ENCODE measurements around the gene ANXA8. TPM values are rescaled to one million over a fixed set of nuclear protein-coding genes. Genes with fewer than 3 reads are reported as not detected.
"Not testable (repeated sequence)": the region's sequence is repeated elsewhere in the genome, so short reads cannot be mapped to it uniquely, and the experiment has no call there.

The ANXA8 gene
- polyA plus RNA-seq, 1 donor = 18.2 TPM

- H3K4me3 ChIP-seq (ENCODE audit: low read length); H3K9me3 ChIP-seq (ENCODE audit: control insufficient read depth, low read depth, low read length); H3K36me3 ChIP-seq (ENCODE audit: control insufficient read depth, insufficient read depth, low read length); H3K4me1 ChIP-seq (ENCODE audit: control insufficient read depth, insufficient read depth, low read length); H3K27me3 ChIP-seq (ENCODE audit: control insufficient read depth, insufficient read depth, low read length); H3K27ac ChIP-seq (ENCODE audit: low read length); DNase-seq: not testable (repeated sequence)
- WGBS (ENCODE audit: insufficient coverage, low lambda C conversion rate) = no CpG with 5 or more reads among the region's 10 CpGs
These were observed 2.6 kb downstream of the ANXA8 start for GRCh38 chr10:47481182-47481766.

GRCh38 chr10:47480133-47480532 is 3.8 kb downstream of the ANXA8 start:
- no CpG with 5 or more reads among the region's 3 CpGs for WGBS (ENCODE audit: insufficient coverage, low lambda C conversion rate)
- not testable (repeated sequence) for H3K27me3 ChIP-seq (ENCODE audit: control insufficient read depth, insufficient read depth, low read length); H3K4me1 ChIP-seq (ENCODE audit: control insufficient read depth, insufficient read depth, low read length); H3K4me3 ChIP-seq (ENCODE audit: low read length); DNase-seq; H3K36me3 ChIP-seq (ENCODE audit: control insufficient read depth, insufficient read depth, low read length); H3K27ac ChIP-seq (ENCODE audit: low read length); H3K9me3 ChIP-seq (ENCODE audit: control insufficient read depth, low read depth, low read length)

- H3K27ac ChIP-seq (ENCODE audit: low read length); H3K4me3 ChIP-seq (ENCODE audit: low read length); H3K4me1 ChIP-seq (ENCODE audit: control insufficient read depth, insufficient read depth, low read length); H3K27me3 ChIP-seq (ENCODE audit: control insufficient read depth, insufficient read depth, low read length); H3K36me3 ChIP-seq (ENCODE audit: control insufficient read depth, insufficient read depth, low read length); DNase-seq; H3K9me3 ChIP-seq (ENCODE audit: control insufficient read depth, low read depth, low read length): not testable (repeated sequence)
- WGBS (ENCODE audit: insufficient coverage, low lambda C conversion rate) = no CpG with 5 or more reads among the region's 5 CpGs
These were observed 5.8 kb downstream of the ANXA8 start for GRCh38 chr10:47478114-47478513.

GRCh38 chr10:47477078-47477477 is 6.8 kb downstream of the ANXA8 start:
- not testable (repeated sequence) for H3K9me3 ChIP-seq (ENCODE audit: control insufficient read depth, low read depth, low read length); H3K27ac ChIP-seq (ENCODE audit: low read length)
- whole genome bisulfite sequencing (ENCODE audit: insufficient coverage, low lambda C conversion rate) = no CpG with 5 or more reads among the region's 11 CpGs

GRCh38 chr10:47475101-47475500 is 8.8 kb downstream of the ANXA8 start:
- not testable (repeated sequence) for H3K27me3 ChIP-seq (ENCODE audit: control insufficient read depth, insufficient read depth, low read length); H3K27ac ChIP-seq (ENCODE audit: low read length); H3K4me1 ChIP-seq (ENCODE audit: control insufficient read depth, insufficient read depth, low read length); H3K9me3 ChIP-seq (ENCODE audit: control insufficient read depth, low read depth, low read length); DNase-seq; H3K36me3 ChIP-seq (ENCODE audit: control insufficient read depth, insufficient read depth, low read length); H3K4me3 ChIP-seq (ENCODE audit: low read length)
- WGBS (ENCODE audit: insufficient coverage, low lambda C conversion rate) = no CpG with 5 or more reads among the region's 5 CpGs

More at GRCh38 chr10:47477078-47477477, 6.8 kb downstream of the ANXA8 start:
- not testable (repeated sequence) for H3K4me1 ChIP-seq (ENCODE audit: control insufficient read depth, insufficient read depth, low read length); DNase-seq; H3K4me3 ChIP-seq (ENCODE audit: low read length); H3K27me3 ChIP-seq (ENCODE audit: control insufficient read depth, insufficient read depth, low read length); H3K36me3 ChIP-seq (ENCODE audit: control insufficient read depth, insufficient read depth, low read length)

GRCh38 chr10:47473516-47473915 is 10.4 kb downstream of the ANXA8 start:
- not testable (repeated sequence) for H3K4me3 ChIP-seq (ENCODE audit: low read length); H3K9me3 ChIP-seq (ENCODE audit: control insufficient read depth, low read depth, low read length); DNase-seq; H3K36me3 ChIP-seq (ENCODE audit: control insufficient read depth, insufficient read depth, low read length); H3K27ac ChIP-seq (ENCODE audit: low read length); H3K4me1 ChIP-seq (ENCODE audit: control insufficient read depth, insufficient read depth, low read length); H3K27me3 ChIP-seq (ENCODE audit: control insufficient read depth, insufficient read depth, low read length)
- WGBS (ENCODE audit: insufficient coverage, low lambda C conversion rate) = no CpG with 5 or more reads among the region's 7 CpGs

GRCh38 chr10:47472647-47473046 is 11.3 kb downstream of the ANXA8 start:
- H3K27me3 ChIP-seq (ENCODE audit: control insufficient read depth, insufficient read depth, low read length); H3K4me1 ChIP-seq (ENCODE audit: control insufficient read depth, insufficient read depth, low read length); DNase-seq; H3K36me3 ChIP-seq (ENCODE audit: control insufficient read depth, insufficient read depth, low read length); H3K4me3 ChIP-seq (ENCODE audit: low read length); H3K27ac ChIP-seq (ENCODE audit: low read length); H3K9me3 ChIP-seq (ENCODE audit: control insufficient read depth, low read depth, low read length): not testable (repeated sequence)
- no CpG with 5 or more reads among the region's 3 CpGs for WGBS (ENCODE audit: insufficient coverage, low lambda C conversion rate)

- not testable (repeated sequence) for H3K4me3 ChIP-seq (ENCODE audit: low read length); H3K9me3 ChIP-seq (ENCODE audit: control insufficient read depth, low read depth, low read length); H3K36me3 ChIP-seq (ENCODE audit: control insufficient read depth, insufficient read depth, low read length); H3K27me3 ChIP-seq (ENCODE audit: control insufficient read depth, insufficient read depth, low read length); H3K27ac ChIP-seq (ENCODE audit: low read length); DNase-seq; H3K4me1 ChIP-seq (ENCODE audit: control insufficient read depth, insufficient read depth, low read length)
- WGBS (ENCODE audit: insufficient coverage, low lambda C conversion rate) = no CpG with 5 or more reads among the region's 5 CpGs
These were observed 11.8 kb downstream of the ANXA8 start for GRCh38 chr10:47472072-47472471.

- WGBS (ENCODE audit: insufficient coverage, low lambda C conversion rate) = no CpG with 5 or more reads among the region's 20 CpGs
- not testable (repeated sequence) for DNase-seq; H3K27ac ChIP-seq (ENCODE audit: low read length); H3K9me3 ChIP-seq (ENCODE audit: control insufficient read depth, low read depth, low read length); H3K4me1 ChIP-seq (ENCODE audit: control insufficient read depth, insufficient read depth, low read length); H3K36me3 ChIP-seq (ENCODE audit: control insufficient read depth, insufficient read depth, low read length); H3K4me3 ChIP-seq (ENCODE audit: low read length); H3K27me3 ChIP-seq (ENCODE audit: control insufficient read depth, insufficient read depth, low read length)
These were observed 15.0 kb downstream of the ANXA8 start for GRCh38 chr10:47468731-47469528.

- not testable (repeated sequence) for H3K27ac ChIP-seq (ENCODE audit: low read length); H3K27me3 ChIP-seq (ENCODE audit: control insufficient read depth, insufficient read depth, low read length); H3K4me3 ChIP-seq (ENCODE audit: low read length); H3K4me1 ChIP-seq (ENCODE audit: control insufficient read depth, insufficient read depth, low read length); H3K9me3 ChIP-seq (ENCODE audit: control insufficient read depth, low read depth, low read length); DNase-seq; H3K36me3 ChIP-seq (ENCODE audit: control insufficient read depth, insufficient read depth, low read length)
- WGBS (ENCODE audit: insufficient coverage, low lambda C conversion rate) = no CpG with 5 or more reads among the region's 7 CpGs
These were observed 16.0 kb downstream of the ANXA8 start for GRCh38 chr10:47467957-47468356.

GRCh38 chr10:47467458-47467857 is 16.5 kb downstream of the ANXA8 start:
- not testable (repeated sequence) for H3K27me3 ChIP-seq (ENCODE audit: control insufficient read depth, insufficient read depth, low read length); H3K4me3 ChIP-seq (ENCODE audit: low read length); H3K27ac ChIP-seq (ENCODE audit: low read length); H3K36me3 ChIP-seq (ENCODE audit: control insufficient read depth, insufficient read depth, low read length); DNase-seq; H3K9me3 ChIP-seq (ENCODE audit: control insufficient read depth, low read depth, low read length); H3K4me1 ChIP-seq (ENCODE audit: control insufficient read depth, insufficient read depth, low read length)
- no CpG with 5 or more reads among the region's 5 CpGs for WGBS (ENCODE audit: insufficient coverage, low lambda C conversion rate)
